ENCODE results near the gene PUDP. TPM values are rescaled to one million over a fixed set of nuclear protein-coding genes. Genes with fewer than 3 reads are reported as not detected.

The PUDP gene
- total RNA-seq, 1 experiment from 2014 or later, result 20.3 TPM

DNA sequence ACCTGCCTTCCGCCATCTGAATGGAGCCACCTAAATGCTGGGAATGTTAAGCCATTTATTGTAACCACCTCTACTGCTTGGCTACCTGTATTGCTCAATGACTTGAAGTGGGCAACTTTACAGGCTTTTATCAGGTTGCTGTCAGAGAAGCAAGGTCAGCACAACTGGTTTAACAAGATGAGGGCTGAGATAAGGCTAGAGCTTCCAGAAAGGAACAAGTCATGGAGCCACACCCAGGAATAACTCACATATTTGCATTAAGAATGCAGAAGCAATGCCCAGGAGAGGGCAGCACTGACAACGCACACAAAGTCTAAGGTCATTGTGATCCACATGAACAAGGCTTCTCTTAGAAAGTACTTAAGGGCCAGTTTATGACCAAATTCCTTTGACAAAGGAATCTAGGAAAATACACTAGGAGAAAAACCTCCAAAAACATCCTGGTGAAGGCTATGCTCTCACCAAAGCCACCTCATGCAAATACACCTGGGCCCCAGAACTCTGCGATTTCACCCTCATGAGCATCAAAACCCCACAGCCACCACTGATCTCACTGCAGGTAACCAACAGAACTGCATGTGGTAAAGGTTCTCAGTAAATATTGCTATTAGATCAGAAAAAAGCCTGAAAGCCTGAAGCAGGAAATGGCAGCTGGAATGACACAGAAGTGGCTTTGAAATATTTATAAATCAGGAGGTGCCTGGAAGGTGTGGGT lies 15.5 kb downstream of the PUDP start (continued):
- TF ChIP-seq EGR1 (IDR thresholded peaks at IDR 0.05; ENCODE audit: low read depth) (no peak), ZNF274 (IDR thresholded peaks at IDR 0.05; ENCODE audit: low read depth, low read length) (no peak), TCF7L2 (IDR thresholded peaks at IDR 0.05; ENCODE audit: borderline replicate concordance, extremely low read depth, insufficient read depth, insufficient read length) (no peak), YY1 (IDR thresholded peaks at IDR 0.05; ENCODE audit: extremely low read depth, insufficient replicate concordance, low read depth, low read length) (no peak), RAD21 (IDR thresholded peaks at IDR 0.05; ENCODE audit: low read depth) (peak; percentile 45), POLR2A (IDR thresholded peaks at IDR 0.05; ENCODE audit: borderline replicate concordance, extremely low read depth, insufficient read depth, insufficient read length) (no peak), CBX3 (IDR thresholded peaks at IDR 0.05; ENCODE audit: low read depth) (no peak), EZH2 (IDR thresholded peaks at IDR 0.05) (no peak), SIN3A (IDR thresholded peaks at IDR 0.05; ENCODE audit: low read depth) (no peak)
- TF ChIP-seq, protein P1, sequence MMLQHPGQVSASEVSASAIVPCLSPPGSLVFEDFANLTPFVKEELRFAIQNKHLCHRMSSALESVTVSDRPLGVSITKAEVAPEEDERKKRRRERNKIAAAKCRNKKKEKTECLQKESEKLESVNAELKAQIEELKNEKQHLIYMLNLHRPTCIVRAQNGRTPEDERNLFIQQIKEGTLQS (IDR thresholded peaks at IDR 0.05), result no peak
- TF ChIP-seq, protein P2, sequence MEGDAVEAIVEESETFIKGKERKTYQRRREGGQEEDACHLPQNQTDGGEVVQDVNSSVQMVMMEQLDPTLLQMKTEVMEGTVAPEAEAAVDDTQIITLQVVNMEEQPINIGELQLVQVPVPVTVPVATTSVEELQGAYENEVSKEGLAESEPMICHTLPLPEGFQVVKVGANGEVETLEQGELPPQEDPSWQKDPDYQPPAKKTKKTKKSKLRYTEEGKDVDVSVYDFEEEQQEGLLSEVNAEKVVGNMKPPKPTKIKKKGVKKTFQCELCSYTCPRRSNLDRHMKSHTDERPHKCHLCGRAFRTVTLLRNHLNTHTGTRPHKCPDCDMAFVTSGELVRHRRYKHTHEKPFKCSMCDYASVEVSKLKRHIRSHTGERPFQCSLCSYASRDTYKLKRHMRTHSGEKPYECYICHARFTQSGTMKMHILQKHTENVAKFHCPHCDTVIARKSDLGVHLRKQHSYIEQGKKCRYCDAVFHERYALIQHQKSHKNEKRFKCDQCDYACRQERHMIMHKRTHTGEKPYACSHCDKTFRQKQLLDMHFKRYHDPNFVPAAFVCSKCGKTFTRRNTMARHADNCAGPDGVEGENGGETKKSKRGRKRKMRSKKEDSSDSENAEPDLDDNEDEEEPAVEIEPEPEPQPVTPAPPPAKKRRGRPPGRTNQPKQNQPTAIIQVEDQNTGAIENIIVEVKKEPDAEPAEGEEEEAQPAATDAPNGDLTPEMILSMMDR (IDR thresholded peaks at IDR 0.05 in 2 of 3, conservative IDR thresholded peaks at IDR 0.05 in 1 of 3; ENCODE audit: borderline replicate concordance in 1 of 3, insufficient read depth in 1 of 3, low read depth in 2 of 3, low read length in 2 of 3), result peak; percentile 19 to 58 (median 45); a peak in 5 of 6 replicates

DNA sequence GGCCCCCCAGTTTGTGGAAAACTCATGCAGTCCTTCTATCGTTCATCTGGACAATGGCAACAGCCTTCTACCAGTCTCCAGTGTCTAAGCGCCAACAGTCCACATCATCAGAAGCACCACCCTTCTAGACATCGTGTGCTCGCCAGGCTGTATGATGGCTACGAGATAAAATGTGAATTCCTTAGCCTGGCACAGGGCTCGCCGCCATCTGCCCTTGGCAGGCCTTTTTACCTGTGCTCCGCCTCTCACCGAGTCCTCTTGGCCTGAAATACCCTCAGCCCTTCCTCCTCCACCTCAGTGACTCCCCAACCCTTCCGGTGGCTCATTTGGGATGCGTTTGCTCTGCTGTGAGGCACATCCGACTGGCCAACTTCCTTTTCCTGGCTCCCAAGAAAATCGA lies 16.3 kb downstream of the PUDP start:
- ATAC-seq (no peak), DNase-seq (ENCODE audit: low read depth, low spot score) (no peak)
- peaks cover 52% of the 10 kb centered on the region for H3K79me2 ChIP-seq (ENCODE audit: insufficient read depth, low read length)
- peaks cover 16 to 21% of the 10 kb centered on the region in 2 experiments for H3K4me1 ChIP-seq (ENCODE audit: control insufficient read depth in 1 of 2, insufficient read depth in 2 of 2, low read length in 2 of 2)
- H3K36me3 ChIP-seq (ENCODE audit: control insufficient read depth in 1 of 2, insufficient read depth in 2 of 2, low read length in 2 of 2), result no peaks in the 10 kb centered on the region
- H3K4me2 ChIP-seq (ENCODE audit: low read length), result peak overlapping the region; percentile 67; the same call in 1 of the 2 replicates
- no peaks in the 10 kb centered on the region for H3K9me2 ChIP-seq (ENCODE audit: insufficient read depth)
- H2AFZ ChIP-seq (ENCODE audit: low read depth, low read length, poor library complexity, severe bottlenecking), result no peak overlapping the region
- no peaks in the 10 kb centered on the region for H3K27me3 ChIP-seq (ENCODE audit: insufficient read depth, low read length)
- no peaks in the 10 kb centered on the region for H3K9me3 ChIP-seq (ENCODE audit: control insufficient read depth in 1 of 2, insufficient read depth in 1 of 2, low read depth in 1 of 2, low read length in 2 of 2)
- peak overlapping the region; percentile 68; the same call in 1 of the 2 replicates for H3K27ac ChIP-seq (ENCODE audit: low read depth, low read length)
- RAD21 ChIA-PET (ENCODE audit: low non-redundant PET in 1 of 2, low total read pairs in 2 of 2, uncharacterized antibody in 2 of 2, unreplicated experiment in 2 of 2), result no interaction called here
- no TSS peak for BruUV-seq (replicated peaks)
- POLR2A ChIA-PET, result no interaction called here
- H4K20me1 ChIP-seq (ENCODE audit: insufficient read depth), result no peaks in the 10 kb centered on the region
- no peak overlapping the region for H3K9ac ChIP-seq (ENCODE audit: low read length)
- CTCF ChIA-PET, result interaction anchor here (0.8 kb wide), 1 partner anchor 15 kb away, joined by 4 read pairs; no protein-coding TSS in a partner anchor
- intact Hi-C loops (cut with micrococcal nuclease), result loop anchor here (2.0 kb wide), 1 partner anchor 795 kb away; the partner anchor contains the start of gene PNPLA4
- no peak overlapping the region for H3K4me3 ChIP-seq (replicated peaks in 1 of 2; ENCODE audit: low read depth in 1 of 2, low read length in 2 of 2)
- TF ChIP-seq ZNF274 (IDR thresholded peaks at IDR 0.05; ENCODE audit: low read depth, low read length) (no peak), SP1 (IDR thresholded peaks at IDR 0.05; ENCODE audit: low read depth) (no peak), SIN3A (IDR thresholded peaks at IDR 0.05; ENCODE audit: low read depth) (no peak), POLR2AphosphoS5 (IDR thresholded peaks at IDR 0.05; ENCODE audit: low read depth, low read length) (no peak), ZFX (IDR thresholded peaks at IDR 0.05) (no peak), ELF1 (IDR thresholded peaks at IDR 0.05; ENCODE audit: borderline replicate concordance, low read depth) (no peak), JUND (IDR thresholded peaks at IDR 0.05) (no peak), TCF7L2 (IDR thresholded peaks at IDR 0.05; ENCODE audit: borderline replicate concordance, extremely low read depth, insufficient read depth, insufficient read length) (no peak), POLR2A (IDR thresholded peaks at IDR 0.05; ENCODE audit: borderline replicate concordance, extremely low read depth, insufficient read depth, insufficient read length) (no peak)
- TF ChIP-seq, protein P3, sequence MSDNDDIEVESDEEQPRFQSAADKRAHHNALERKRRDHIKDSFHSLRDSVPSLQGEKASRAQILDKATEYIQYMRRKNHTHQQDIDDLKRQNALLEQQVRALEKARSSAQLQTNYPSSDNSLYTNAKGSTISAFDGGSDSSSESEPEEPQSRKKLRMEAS (IDR thresholded peaks at IDR 0.05), result no peak
- TF ChIP-seq, protein P4, sequence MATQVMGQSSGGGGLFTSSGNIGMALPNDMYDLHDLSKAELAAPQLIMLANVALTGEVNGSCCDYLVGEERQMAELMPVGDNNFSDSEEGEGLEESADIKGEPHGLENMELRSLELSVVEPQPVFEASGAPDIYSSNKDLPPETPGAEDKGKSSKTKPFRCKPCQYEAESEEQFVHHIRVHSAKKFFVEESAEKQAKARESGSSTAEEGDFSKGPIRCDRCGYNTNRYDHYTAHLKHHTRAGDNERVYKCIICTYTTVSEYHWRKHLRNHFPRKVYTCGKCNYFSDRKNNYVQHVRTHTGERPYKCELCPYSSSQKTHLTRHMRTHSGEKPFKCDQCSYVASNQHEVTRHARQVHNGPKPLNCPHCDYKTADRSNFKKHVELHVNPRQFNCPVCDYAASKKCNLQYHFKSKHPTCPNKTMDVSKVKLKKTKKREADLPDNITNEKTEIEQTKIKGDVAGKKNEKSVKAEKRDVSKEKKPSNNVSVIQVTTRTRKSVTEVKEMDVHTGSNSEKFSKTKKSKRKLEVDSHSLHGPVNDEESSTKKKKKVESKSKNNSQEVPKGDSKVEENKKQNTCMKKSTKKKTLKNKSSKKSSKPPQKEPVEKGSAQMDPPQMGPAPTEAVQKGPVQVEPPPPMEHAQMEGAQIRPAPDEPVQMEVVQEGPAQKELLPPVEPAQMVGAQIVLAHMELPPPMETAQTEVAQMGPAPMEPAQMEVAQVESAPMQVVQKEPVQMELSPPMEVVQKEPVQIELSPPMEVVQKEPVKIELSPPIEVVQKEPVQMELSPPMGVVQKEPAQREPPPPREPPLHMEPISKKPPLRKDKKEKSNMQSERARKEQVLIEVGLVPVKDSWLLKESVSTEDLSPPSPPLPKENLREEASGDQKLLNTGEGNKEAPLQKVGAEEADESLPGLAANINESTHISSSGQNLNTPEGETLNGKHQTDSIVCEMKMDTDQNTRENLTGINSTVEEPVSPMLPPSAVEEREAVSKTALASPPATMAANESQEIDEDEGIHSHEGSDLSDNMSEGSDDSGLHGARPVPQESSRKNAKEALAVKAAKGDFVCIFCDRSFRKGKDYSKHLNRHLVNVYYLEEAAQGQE (IDR thresholded peaks at IDR 0.05; ENCODE audit: low read depth), result no peak

Data from HCT116 (cell line).